Jurkat, Clone E6-1 (cell line): ENCODE measurements around the gene FAM89A.
"Not testable (repeated sequence)": the region's sequence is repeated elsewhere in the genome, so short reads cannot be mapped to it uniquely, and the experiment has no call there.

ENCODE experiments used
- DNase-seq: peaks from one replicate; pipeline ENCODE4 v3.0.0-alpha.2; 2011; ENCODE audit warnings: low read depth, low spot score
- H3K4me3 ChIP-seq: 2 replicates; pipeline ENCODE4 v1.5.1; 2011; ENCODE audit warnings: mild to moderate bottlenecking, low read length, control low read depth, moderate library complexity

FAM89A gene

DNA sequence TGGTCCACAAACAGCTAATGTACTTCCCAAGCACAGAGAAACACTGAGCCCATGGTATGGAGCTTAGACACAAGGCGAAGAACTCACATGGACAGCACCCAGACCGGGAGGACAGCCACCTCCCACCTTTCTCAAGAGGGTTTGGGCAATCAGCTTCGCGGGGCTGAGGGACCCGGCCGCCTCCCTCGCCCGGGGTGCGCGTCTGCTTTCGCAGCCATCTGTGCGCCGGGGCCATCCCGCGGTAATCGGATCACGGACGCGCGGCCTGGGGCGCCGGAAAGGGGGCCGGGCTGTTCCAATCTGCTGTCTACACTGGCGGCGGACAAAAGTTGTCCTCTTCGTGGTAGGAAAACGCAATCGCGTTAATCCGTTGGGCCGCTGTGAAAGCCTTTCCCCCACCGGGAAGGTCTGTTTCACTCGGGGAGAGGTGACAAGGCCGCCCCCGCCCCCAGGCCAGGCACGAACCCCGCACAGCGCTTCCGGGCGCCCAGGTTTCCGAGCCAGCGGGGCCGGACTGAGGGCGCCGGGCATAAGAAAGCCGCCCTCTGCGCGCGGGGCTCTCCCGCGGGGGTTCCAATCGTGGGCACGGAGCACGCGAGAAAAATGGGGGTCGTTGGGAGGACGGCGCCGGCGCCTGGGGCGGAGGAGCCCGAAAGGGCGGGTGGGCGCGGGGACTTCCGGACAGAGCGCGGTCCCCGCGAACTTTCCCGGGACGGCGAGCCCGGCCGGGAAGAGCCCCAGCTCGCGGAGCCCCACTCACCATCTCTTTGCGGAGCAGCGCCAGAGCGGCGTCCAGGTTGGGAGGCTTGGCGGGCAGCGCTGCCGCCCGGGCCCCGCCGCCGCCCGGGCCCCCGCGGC lies 664 bp downstream of the FAM89A start:
- no peak for DNase-seq

DNA sequence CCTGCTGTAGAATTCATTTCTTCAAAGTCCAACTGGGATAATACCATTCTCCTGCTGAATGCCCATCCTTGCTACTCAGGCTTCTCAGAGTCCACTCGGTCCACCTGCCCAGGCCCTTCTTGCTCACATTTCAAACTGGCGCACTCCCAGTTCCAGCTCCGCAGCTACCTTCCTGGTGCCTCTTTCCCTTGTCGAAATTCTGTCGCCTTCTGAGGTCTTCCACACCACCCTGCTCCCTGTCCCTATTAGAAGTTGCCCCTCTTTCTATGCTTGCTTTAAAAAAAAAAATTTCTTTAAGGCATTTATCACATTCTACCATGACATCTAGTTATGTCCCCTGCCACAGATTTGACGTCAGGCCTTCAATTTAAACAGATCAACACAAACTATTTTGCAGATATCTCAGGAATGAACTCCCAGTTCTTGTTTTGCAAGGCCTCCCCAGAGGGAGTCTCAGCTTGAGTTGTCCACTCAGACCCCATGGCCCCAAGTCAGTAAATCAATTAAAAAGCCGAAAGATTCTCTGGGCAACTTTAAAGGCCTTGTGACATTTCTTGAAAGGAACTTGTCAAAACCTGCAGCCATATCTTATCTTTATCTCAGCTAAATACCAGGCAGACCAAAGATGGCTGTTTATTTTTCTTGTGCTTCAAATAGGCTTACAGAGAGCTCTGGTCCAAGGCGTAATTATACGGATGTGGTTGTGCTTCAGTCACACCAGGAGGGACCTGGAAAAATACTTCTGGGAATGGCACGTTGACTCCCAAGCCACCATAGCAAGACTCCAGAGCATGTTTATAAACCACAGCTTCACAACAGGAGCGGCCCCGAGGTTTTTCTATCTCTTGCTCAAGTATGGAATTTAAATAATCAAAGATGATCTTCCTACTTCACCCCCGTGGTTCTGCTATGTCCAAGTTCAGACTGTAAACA lies 2.2 kb downstream of the FAM89A start:
- no peak for DNase-seq

More for the DNA sequence above, 664 bp downstream of the FAM89A start:
- H3K4me3 ChIP-seq = peak overlapping the region; percentile 65

DNA sequence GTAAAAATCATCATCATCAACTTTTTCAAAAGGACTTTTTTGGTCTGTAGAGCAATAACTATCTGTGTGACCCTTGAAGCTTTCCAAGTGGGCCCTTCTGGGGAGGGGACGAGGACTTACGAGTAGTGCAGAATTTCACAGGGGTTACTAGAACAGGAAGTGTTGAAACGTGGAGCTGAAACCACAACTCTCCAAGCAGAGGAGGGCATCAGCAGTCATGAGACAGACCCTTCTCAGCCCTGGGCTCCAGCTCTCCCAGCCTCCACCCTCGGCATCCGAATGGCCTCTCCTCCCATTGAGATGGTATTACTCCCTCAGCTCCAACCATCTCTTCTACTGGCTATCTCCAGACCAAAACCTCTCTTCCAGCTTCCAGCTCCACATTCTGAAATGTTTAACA lies 3.6 kb downstream of the FAM89A start:
- no peak overlapping the region for H3K4me3 ChIP-seq
- peak; percentile 16 for DNase-seq

More for the DNA sequence above, 2.2 kb downstream of the FAM89A start:
- no peak overlapping the region for H3K4me3 ChIP-seq

DNA sequence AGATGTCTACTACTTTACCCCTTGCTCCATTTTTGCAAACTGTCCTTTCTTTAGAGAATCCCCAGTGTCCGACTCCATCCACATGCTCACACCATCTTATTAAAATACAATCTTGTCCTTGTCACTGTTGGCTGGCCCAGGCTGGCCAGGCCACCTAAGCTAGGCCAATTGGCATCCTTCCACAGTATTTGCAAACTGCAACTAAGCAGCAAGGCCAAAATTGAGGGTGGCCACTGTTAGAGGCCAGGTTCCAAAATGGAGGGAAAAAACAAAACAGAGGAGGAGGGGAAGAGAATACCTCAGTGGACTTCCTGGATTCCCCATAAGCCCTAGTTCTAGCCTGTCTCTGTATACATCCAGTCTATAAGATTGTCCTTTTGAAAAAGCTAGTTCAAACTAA lies 4.3 kb downstream of the FAM89A start:
- no peak for DNase-seq
- no peak overlapping the region for H3K4me3 ChIP-seq

DNA sequence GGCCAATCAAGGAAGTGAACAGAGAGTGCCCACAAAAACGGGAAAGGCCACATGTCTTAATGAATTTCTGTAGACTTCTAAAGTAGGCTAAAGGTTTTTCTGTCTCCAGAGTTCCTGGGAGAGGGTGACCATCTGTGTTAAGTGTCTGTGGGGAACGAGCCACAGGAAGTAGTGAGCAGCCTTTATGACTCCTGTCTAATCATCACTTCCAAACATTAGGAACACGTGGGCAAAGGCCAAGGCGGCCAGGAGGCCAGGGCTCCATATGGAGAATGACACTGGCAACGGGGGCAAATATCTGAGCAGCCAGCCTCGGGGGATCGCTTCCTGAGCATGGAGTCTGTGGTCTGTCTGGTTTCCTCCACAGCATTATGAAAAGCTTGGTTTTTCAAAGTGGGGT lies 7.1 kb downstream of the FAM89A start:
- no peak overlapping the region for H3K4me3 ChIP-seq

DNA sequence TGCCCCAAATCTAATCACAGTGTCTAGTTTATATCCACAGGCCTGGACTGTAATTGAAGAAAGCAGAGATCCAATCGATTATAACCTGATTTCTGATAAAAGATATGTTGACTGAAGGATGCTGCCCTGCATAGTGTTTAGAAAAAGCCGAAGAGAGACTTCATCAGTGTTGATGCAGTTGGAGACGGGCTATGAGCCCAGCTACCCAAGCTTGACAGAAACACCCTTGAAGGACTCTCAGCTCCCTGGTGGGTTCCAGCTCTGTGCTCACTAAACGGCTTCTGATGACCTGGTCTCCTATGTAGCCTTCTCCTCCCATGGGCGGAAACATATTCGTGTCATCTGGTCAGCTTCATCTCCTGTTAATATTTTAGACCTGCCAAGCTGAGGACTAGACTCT lies 10.2 kb downstream of the FAM89A start:
- no peak overlapping the region for H3K4me3 ChIP-seq
- no peak for DNase-seq

More for the DNA sequence above, 7.1 kb downstream of the FAM89A start:
- no peak for DNase-seq

DNA sequence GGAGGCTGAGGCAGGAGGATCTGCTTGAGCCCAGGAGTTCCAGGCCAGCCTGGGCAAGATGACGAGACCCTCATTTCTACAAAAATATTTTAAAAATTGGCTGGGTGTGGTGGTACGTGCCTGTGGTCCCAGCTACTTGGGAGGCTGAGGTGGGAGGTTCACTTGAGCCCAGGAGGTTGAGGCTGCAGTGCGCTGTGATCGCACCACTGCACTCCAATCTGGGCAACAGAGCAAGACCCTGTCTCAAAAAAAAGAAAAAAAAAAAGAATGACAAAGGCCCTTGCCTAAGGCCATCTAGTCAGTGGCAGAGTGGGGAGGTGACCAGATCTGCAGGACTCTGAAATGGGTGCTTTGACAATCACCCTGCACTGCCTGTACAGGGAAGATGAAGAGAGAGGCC lies 10.8 kb downstream of the FAM89A start:
- H3K4me3 ChIP-seq, DNase-seq: not testable (repeated sequence)

DNA sequence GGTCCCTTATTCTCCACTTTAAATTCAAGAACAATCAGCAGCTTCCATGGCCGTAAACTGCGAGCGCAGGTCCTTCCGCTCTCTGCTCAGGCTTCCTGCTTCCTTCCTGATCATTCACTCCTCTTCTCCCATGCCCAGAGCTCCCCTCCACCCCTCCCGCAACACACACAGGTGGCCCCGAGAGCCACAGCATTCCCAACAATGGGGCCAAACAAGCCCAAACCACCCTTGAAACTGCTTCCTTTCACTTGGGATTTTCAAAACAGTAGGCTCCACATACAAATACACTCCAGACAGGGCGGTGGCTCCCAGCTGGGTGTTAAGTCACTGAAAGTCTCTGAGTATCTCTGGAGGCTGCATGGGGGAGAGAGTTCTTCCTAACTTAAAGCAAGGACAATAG lies 11.4 kb downstream of the FAM89A start:
- no peak for DNase-seq
- no peak overlapping the region for H3K4me3 ChIP-seq

DNA sequence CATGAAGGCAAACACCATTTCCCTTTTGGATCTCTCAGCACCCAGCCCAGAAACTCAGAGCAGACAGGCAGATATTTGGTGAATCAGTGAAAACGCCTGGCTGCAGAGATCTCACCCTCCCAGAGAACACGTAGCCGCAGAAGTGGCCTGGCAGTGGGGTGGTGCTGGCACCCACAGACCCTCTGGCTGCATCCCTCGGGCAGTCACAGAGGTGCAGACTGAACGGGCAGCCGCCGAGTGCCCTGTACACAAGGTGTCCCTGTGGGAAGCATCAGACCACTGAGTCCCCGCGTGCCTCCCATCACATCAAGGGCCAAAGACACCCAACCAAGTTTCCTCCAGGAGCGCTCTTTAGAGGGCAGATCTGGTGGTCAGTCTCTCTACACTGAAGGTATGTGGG lies 12.1 kb downstream of the FAM89A start:
- no peak for DNase-seq
- no peak overlapping the region for H3K4me3 ChIP-seq

DNA sequence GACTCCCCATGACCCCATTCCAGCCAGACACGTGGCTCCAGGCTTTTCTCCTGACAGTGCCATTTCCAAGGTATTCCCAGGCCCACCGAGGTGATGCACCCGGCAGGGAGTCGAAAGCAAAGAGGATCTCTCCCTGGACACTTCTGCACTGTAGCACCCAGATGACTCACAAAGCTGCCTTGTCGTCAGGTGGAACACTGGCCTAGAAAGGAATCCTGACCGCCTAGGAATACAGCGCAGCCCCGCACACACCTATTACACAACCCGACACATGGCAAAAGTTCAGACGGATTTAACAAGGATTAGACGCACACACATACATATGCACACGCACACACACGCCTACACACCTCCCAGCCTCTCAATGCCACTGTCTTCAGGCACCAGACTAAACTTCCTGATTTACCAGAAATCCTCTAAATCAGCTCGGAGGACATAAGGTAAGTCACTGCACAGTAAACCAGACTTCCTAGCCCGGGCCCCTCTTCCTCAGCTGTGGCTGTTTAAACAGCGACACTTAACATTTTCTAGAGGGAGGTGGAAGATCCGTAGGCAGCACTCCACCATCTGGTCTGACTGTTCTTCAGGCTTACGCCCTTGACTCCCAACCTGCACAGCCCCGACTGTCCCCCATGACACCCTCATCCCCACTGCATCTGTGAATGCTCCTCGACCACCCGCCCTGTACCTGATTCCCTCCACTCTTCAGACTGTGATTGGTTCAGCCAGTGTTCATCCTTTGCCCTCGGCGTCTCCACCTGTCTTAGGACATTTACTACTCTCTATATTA lies 12.7 kb downstream of the FAM89A start:
- no peak overlapping the region for H3K4me3 ChIP-seq

DNA sequence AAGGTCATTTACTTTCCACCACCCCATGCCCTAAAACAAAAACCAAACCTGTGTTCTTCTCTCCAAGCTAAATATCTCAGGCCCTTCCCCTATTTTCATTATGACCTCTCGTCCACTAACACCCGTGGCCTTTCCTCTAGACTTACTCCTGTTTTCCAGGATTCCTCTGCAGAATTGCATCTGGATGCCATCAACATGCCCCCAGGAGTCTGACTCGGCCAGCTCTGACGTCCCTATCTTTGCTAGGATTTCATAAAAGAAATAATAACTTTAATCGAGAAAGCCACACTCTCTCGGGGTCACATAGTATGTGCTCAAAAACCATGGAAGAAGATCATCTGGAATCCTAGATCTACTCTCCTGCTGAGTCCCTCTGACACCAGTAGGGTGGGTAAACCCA lies 13.5 kb downstream of the FAM89A start:
- DNase-seq = no peak
- H3K4me3 ChIP-seq = no peak overlapping the region

More for the DNA sequence above, 12.7 kb downstream of the FAM89A start:
- no peak for DNase-seq

DNA sequence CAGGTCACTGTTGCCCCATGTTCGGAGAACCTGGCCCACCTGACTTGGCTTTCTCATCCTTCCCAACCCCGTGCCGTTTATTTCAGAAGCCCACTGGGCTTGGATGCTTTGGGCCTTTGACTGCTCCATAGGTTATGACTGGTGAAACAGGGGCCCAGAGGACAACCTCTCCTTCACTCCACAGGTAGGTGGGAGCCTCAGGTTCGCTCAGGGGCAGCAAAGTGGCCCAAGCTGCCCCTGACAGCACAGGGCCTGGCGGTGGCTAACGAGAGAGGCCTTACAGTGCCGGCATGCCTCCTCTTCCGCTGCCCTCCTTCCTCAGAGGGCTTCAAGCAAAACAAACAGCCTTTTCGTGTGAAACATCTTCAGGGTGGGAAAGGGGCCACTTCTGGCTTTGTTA lies 16.9 kb downstream of the FAM89A start:
- H3K4me3 ChIP-seq = no peak overlapping the region
- DNase-seq = no peak

DNA sequence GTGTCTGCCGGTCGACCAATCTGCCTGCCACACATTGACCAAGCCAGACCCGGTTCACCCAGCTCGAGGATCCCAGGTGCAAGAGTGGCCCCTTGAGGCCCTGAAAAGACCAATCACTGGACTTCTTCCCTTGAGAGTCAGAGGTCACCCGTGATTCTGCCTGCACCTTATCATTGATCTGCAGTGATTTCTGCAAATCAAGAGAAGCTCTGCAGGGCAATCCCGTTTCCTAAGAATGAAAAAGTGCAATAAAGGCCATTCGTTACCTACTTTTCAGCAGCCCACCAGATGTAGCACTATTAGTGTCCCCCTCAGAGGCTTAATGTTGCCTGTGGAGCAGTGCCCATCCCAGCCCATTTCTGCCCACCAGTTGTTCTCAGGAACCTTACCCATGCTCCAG lies 17.5 kb downstream of the FAM89A start:
- H3K4me3 ChIP-seq, DNase-seq: not testable (repeated sequence)

DNA sequence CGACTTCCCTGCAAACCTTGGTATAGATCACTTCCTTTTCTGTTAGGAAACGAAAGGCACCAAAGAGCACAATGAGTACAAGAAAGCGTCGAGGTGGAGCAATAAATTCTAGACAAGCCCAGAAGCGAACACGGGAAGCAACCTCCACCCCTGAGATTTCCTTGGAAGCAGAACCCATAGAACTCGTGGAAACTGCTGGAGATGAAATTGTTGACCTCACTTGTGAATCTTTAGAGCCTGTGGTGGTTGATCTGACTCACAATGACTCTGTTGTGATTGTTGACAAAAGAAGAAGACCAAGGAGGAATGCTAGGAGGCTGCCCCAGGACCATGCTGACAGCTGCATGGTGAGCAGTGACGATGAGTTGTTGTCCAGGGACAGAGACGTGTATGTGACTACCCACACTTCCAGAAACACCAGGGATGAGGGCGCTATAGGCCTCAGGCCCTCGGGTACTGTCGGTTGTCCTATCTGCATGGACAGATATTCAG lies 18.5 kb downstream of the FAM89A start:
- H3K4me3 ChIP-seq = no peak overlapping the region
- no peak for DNase-seq

DNA sequence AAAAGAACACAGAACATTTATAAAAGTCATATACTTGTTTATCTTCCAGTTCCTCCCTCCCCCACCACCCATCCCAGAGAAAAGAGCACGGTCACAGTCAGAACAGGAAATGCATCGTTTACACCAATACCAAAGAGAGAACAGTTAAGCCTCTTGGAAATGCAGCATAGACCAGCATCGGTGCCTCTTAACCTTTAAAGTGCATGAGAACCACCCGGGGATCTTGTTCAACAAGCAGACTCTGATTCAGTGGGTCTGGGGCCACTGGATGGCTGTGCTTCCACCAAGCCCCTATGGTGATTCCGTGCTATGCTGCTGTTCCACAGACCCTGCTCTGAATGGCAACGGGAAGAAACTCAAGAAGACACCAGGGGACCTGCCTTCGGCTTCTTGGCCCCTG lies 19.2 kb downstream of the FAM89A start:
- no peak for DNase-seq
- H3K4me3 ChIP-seq = no peak overlapping the region

DNA sequence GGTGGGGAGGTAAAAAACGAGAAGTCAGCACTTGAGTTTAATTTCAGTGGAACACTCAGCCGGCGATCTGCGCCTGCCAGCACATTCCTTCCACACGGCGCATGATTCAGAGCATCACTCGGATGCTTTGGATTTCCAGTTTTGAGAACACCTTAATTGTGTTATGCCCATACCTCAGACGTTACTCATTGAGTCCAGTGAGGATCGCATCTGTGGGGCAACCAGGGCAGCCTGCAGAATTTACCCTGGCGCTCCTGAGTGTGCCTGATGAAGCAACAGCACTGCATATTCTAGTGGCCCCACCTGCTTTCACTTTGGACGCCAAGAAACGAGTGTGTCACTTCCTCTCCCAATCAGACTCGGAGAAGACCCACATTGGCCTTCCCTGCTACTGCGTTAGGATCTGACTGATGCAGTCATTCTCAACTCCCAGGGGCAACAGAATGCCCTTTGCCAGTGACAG lies 19.9 kb downstream of the FAM89A start:
- DNase-seq = no peak

DNA sequence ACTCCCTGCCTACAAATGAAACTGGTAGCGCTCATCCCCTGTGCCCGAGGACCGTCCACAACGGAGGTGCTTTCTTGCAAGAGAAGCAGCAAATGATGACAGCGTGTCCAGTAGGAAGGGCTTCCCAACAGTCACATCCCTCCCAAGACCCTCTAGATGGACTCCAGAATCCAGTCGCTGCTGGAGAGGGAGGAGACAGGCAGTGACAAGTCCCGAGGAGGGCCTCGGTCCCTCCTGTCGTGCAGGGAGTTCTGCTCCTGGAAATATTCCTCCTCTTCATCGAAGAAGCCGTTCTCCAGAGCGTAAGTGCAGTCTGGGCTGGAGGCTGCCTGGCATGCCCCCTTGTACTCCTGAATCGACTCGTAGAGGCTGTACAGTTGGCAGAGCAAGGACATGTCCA lies 20.3 kb downstream of the FAM89A start:
- H3K4me3 ChIP-seq = no peak overlapping the region
- DNase-seq = no peak

More for the DNA sequence above, 19.9 kb downstream of the FAM89A start:
- H3K4me3 ChIP-seq = no peak overlapping the region

DNA sequence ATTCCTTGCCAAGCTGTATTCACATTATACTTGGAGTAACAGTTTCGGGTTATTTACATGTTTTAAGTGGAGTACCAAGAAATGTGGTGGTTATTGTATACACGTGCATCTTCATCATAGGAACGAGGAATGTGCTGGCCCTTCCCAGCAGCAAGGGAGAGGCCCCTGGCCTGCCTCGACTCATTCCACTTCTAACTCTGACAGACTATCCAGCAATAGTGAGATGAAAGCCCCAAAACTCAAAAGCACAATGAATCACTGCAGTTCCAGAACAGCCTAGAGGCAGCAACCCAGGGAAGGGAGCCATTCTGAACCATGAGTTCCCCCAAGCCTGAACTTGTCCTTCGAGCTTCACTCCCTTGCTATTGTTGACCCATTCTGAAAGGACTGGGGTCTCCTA lies 23.1 kb downstream of the FAM89A start:
- H3K4me3 ChIP-seq = no peak overlapping the region
- no peak for DNase-seq

DNA sequence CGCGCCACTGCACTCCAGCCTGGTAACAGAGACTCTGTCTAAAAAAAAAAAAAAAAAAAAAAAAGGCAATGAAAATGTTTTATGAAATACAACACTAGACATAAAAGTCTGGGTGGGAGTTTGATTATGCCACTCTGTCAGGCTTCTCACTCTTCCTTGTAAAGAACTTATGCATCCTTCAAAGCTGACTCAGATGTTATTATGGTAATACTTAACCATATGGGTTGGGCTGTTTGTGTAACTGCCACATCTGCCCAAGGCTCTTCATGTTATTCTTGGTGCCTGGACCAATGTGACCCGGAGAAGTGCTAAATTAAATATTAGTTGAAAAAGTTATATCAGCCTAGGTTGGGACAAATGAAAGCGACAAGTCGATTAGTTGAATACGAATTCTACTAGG lies 23.8 kb downstream of the FAM89A start:
- no peak for DNase-seq
- no peak overlapping the region for H3K4me3 ChIP-seq
